Measurements from ENCODE around the gene LRRC55.

The LRRC55 gene

DNA sequence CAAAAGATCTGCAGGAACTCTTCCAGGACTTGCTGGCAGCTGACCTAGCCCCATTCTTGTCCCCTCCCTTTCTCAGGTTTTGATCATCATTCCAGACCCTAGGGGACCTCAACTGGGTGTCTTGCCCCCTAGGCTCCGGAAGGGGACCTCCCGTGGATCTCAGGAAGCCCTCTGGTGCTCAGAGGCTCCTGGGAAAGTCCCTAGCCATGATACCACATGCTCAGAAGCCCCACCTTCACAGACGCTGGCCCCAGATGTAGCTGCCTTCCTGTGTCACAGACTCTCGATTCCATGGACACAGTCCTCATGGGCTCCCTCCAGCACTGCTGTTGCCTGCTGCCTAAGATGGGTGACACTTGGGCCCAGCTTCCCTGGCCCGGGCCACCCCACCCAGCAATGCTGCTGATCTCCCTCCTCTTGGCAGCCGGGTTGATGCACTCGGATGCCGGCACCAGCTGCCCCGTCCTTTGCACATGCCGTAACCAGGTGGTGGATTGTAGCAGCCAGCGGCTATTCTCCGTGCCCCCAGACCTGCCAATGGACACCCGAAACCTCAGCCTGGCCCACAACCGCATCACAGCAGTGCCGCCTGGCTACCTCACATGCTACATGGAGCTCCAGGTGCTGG is at the start of gene LRRC55:
TSS of gene LRRC55 (plus strand) at position 276 of the 628 bp plus-strand sequence. CDS start at position 346, 70 bp downstream.
- no peak for DNase-seq

DNA sequence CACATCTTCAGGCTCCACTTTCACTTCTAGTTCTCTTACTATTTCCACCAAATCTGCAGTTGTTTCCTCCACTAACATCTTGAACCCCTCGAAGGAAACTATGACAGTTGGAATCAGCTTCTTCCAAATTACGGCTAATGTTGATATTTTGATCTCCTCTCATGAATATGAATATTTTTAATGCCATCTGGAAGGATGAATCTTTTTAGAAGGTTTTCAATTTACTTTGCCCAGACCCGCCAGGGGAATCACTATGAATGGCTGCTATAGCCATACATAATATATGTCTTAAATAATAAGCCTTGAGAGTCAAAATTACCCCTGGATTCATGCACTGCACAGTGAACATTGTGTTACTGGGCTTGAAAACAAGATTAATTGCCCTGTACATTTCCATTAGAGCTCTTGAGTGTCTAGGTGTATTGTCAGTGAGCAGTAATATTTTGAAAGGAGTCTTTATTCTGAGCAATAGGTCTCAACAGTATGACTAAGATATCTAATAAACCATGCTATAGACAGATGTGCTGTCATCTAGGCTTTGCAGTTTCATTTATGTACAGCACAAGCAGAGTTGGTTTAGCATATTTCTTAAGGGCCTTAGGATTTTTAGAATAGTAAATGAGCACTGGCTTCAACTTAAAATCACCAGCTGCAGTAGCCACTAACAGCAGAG is 48.3 kb upstream of the LRRC55 start:
- DNase-seq: no peak

- no peak for DNase-seq
Observed at GRCh38 chr11:57134284-57134683, 47.5 kb upstream of the LRRC55 start.

- no peak for DNase-seq
Observed at GRCh38 chr11:57135020-57135751, 46.6 kb upstream of the LRRC55 start.

DNA sequence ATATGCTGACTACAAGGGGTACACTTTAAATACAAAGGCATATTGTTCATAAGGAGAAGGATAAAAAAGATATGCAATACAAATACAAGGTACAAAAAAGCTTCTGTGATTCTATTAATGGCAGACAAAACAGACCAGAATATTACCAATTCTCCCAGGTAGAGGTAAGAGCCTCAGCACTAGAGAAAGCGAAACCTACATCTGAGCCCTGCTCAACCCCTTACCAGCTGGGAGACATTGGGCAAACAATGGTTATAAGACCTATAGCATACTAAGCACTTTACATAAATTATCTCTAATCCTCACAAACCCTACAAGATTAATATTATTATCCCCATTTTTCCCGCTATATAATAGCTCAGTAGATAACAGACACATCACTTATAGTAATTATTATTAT is 41.2 kb upstream of the LRRC55 start:
- no peak for DNase-seq

GRCh38 chr11:57143459-57143858 is 38.3 kb upstream of the LRRC55 start:
- no peak for DNase-seq

DNA sequence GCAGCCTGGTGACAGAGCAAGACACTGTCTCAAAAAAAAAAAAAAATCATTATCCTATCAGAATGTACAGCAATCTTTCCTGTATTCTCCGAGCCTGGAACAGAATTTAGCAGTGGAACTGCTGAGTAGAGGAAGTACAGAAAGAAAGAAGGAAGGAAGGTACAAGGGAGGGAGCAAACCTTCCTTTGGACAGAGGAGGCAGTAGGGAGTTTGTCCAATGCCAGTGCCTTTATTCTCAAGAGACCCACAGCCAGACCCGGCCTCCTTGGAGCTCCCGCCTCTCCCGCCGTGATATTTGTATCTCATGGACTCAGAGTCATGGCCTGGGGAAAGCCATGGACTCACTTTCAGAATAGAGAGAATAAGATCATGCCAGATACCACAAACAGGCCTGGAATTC is 37.7 kb upstream of the LRRC55 start:
- DNase-seq: no peak

DNA sequence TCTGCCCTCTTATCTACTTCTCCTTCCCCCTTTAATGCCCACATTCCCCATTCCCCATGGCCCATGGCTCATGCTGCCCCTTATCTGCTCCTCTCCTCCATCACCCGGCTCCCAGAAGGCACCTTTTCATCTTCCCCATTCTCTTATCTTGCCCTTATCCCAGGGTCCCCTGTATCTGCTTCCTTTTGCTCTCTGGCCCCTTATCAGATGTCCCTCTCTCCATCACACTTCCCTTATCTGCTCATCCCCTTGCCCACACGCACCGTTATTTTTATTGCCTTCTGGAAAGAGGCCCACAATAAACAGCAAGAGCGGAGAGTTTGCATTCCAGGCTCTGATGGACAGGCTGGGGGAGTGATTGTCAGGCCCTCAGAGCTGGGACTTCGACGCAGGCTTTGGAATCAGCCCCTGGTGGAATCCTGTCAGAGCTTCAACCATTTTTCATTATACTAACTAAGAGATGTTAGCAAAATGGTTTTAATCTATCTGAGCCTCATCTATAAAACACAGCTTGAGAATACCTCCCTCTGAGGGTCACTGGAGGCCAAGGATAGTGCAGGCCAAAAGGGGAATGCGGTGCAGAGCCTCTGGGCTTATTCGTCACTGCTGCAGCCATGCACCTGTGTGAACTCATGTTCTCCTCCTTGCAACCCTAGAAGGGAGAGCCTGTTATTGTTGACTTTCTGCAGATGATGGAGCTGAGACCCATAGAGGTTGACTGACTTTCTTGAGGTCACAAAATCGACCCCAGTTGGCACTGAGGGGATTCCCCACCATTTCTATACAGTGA is 37.0 kb upstream of the LRRC55 start:
- DNase-seq: no peak

DNA sequence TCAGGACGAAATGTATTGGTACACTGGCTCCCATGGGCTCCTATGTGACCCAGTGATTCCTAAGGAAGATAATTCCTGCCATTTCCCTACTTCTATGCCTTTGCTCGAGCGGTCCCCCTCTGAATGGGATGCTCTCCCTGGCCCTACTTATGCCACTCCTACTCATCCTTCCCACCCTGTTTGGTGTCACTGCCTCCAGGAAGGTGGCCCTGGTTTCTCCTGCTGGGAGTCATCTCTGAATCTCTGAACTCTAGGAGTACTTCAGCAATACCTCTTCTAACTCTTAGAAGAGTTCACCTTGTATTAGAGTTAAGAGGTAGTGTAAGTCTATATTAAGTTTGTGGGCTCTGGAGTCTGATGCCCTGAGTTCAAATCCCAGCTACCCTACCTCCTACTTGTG is 35.5 kb upstream of the LRRC55 start:
- no peak for DNase-seq

DNA sequence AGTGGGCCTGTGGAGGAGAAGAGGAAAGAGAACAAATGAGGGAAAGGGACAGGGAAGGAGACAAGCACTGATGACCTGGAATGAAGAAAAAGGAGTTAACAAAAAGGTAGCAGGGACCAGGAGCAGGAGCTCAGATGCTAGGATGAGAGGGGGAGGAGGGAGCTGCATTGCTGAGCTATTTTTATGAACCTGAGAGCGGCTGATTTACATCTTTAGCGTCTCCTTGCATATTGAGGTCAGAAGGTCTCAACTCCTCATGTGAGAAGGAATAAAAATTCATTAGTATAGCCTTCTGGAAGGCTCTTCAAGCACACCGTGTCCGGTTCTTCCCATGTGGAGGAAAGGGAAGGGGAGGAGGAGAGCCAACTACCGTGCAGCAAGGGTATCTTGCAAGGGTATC is 33.1 kb upstream of the LRRC55 start:
- DNase-seq: no peak

DNA sequence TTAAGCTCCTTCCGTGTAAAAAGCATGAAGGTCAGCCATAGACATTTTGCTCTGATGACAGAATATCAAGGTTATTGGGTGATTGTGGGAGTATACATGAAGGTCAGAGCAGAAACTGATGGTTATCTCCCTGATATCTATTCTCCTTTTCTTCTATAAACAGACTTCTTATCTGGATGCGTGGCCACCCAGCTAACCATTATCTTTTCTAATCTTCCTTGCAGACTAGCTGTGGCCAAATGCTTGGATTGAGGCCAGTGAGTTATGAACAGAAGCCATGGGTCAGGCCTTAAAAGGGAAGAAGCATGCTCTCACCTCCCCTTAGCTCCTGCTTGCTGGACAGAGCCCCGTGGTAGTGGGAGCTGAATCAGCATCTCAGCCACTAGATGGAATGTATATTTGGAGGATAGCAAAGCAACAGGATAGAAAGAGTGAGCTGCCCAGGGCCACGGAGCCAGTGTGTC is 31.3 kb upstream of the LRRC55 start:
- no peak for DNase-seq

GRCh38 chr11:57152134-57152533 is 29.6 kb upstream of the LRRC55 start:
- no peak for DNase-seq

- DNase-seq: no peak
Observed at GRCh38 chr11:57153448-57153847, 28.3 kb upstream of the LRRC55 start.

DNA sequence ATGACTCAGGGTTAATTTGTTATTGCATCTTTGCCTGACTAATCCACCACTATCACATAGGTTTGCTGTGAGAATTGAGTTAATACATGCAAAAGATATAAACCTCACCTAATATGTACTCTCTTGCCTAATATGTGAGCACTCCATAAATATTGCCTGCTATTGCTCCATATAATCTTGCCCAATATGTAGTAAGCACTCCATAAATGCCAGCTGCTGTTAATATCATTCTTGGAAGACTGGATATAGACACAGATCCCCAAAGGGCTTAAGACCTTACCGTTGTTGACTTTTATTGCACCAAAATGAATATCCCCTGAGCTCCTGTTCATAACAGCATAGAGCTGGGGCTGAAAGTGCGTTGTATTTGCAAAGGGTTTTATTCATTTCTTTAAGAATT is 27.0 kb upstream of the LRRC55 start:
- no peak for DNase-seq

GRCh38 chr11:57155400-57155799 is 26.4 kb upstream of the LRRC55 start:
- no peak for DNase-seq

- no peak for DNase-seq
Observed at GRCh38 chr11:57155838-57156607, 25.7 kb upstream of the LRRC55 start.

- DNase-seq: no peak
Observed at GRCh38 chr11:57156928-57157327, 24.8 kb upstream of the LRRC55 start.

DNA sequence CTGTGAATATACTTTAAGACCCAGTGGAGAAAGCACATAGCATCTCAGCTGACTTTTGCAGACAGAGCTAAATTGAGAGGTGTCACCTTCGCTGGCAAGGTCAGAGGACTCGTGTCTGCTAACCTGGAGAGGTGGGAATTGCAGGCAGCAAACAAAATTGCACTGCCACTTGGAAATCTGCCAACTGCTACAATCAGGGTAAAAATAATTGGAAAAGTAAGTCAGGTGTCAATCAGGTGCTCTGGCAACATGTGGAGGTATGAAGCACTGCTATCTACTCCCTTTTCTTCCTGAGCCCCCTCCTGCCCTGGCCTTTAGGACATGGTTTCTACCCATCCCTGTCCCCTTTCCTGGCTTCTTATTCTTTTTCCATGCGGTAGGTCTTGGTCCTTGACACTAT is 24.1 kb upstream of the LRRC55 start:
- DNase-seq: no peak

- DNase-seq: no peak
Observed at GRCh38 chr11:57158180-57158579, 23.6 kb upstream of the LRRC55 start.

- DNase-seq: no peak
Observed at GRCh38 chr11:57158599-57158998, 23.2 kb upstream of the LRRC55 start.

DNA sequence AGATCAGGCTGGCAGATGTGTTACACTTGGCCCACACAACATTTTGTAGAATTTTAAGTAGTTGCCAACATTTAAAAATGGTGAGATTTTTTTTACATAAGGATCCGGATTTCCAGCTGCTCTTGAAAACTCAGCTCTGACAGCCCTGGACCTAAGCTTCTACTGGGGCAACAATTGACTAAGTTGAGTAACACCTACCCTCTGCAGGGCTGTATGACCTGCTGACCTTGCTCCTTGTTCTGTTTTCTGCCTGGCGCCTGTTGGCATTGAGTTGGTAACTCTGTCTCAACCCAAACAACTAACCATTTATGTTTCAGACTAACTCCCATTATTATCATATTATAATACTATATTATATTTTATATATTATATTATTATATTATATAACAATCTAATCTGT is 21.1 kb upstream of the LRRC55 start:
- no peak for DNase-seq

GRCh38 chr11:57161351-57161750 is 20.4 kb upstream of the LRRC55 start:
- DNase-seq: no peak

Measured in NCI-H1694 (cell line).